Measurements from ENCODE around the gene NPPC.

The NPPC gene

DNA sequence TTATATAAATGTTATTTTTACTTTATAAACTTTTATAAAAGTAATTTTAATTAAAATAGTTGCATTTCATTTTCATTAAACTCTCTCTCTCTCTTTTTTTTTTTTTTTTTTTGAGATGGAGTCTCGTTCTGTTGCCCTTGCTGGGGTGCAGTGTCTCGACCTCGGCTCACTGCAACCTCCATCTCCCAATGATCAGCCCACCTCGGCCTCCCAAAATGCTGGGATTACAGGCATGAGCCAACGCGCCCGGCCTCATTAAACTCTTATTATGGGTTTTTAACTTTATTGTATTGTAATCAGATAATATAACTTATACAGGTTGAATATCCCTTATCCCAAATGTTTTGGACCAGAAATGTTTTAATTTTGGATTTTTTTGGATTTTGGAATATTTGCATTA is 10.9 kb upstream of the NPPC start:
- no peaks in the 10 kb centered on the region for H3K36me3 ChIP-seq (ENCODE audit: control insufficient read depth in 2 of 2, insufficient read depth in 1 of 2, low read length in 2 of 2)
- H3K9me3 ChIP-seq (ENCODE audit: control insufficient read depth, insufficient read depth, low read depth, low read length) = no peaks in the 10 kb centered on the region
- no peaks in the 10 kb centered on the region for H3K4me1 ChIP-seq (ENCODE audit: control insufficient read depth, insufficient read depth, low read length)
- CTCF ChIA-PET = interaction anchor here (0.8 to 1.3 kb wide), 4 partner anchors 10 to 502 kb away, joined by 3 to 5 read pairs (median 4); no protein-coding TSS in a partner anchor
- no peak overlapping the region for H3K4me3 ChIP-seq (ENCODE audit: low read depth, low read length)
- POLR2A ChIA-PET = no interaction called here
- H3K27ac ChIP-seq (ENCODE audit: extremely low read depth, low read depth, low read length) = no peak overlapping the region
- no peak for TF ChIP-seq ZNF114 (tag by site-specific recombination; IDR thresholded peaks at IDR 0.05)
- no peak for TF ChIP-seq PRDM1 (tag by site-specific recombination; IDR thresholded peaks at IDR 0.05)
- no peak for TF ChIP-seq GLIS2 (tag by site-specific recombination; IDR thresholded peaks at IDR 0.05)
- TF ChIP-seq MEIS1 (CRISPR knock-in tag; IDR thresholded peaks at IDR 0.05; ENCODE audit: borderline replicate concordance) = no peak
- TF ChIP-seq ZNF239 (tag by site-specific recombination; IDR thresholded peaks at IDR 0.05) = no peak

DNA sequence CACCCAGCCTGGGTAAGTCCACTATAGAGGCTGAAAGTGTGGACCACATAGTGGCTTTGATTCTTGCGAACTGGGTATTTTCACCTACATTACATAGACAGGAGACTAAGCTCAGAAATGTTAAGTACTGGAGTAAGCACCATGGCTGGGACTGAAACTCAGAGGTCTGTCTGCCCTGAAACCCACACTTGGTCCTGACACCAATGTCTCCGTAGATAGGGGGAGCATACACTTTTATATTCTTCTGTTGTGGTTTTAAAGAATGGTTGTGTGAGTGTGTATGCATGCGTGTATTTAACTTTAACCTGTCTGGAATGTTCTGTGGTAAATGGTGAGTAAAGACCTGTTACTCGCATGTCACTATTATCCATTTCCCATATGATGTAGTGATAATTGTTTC is 10.3 kb upstream of the NPPC start:
- Histone ChIP-seq H3K4me3 (ENCODE audit: low read depth, low read length) (no peak overlapping the region), H3K36me3 (ENCODE audit: control insufficient read depth in 2 of 2, insufficient read depth in 1 of 2, low read length in 2 of 2) (no peaks in the 10 kb centered on the region), H3K27ac (ENCODE audit: extremely low read depth, low read depth, low read length) (no peak overlapping the region), H3K4me1 (ENCODE audit: control insufficient read depth, insufficient read depth, low read length) (no peaks in the 10 kb centered on the region), H3K9me3 (ENCODE audit: control insufficient read depth, insufficient read depth, low read depth, low read length) (no peaks in the 10 kb centered on the region)
- POLR2A ChIA-PET = no interaction called here
- CTCF ChIA-PET = interaction anchor here (0.8 to 1.3 kb wide), 2 partner anchors 10 to 12 kb away, joined by 3 to 5 read pairs; no protein-coding TSS in a partner anchor
- no peak for TF ChIP-seq ZNF670 (tag by site-specific recombination; IDR thresholded peaks at IDR 0.05; ENCODE audit: low read depth)
- no peak for TF ChIP-seq KLF9 (tag by site-specific recombination; IDR thresholded peaks at IDR 0.05; ENCODE audit: low read depth)
- TF ChIP-seq ZNF621 (tag by site-specific recombination; IDR thresholded peaks at IDR 0.05) = no peak
- TF ChIP-seq, protein P1, sequence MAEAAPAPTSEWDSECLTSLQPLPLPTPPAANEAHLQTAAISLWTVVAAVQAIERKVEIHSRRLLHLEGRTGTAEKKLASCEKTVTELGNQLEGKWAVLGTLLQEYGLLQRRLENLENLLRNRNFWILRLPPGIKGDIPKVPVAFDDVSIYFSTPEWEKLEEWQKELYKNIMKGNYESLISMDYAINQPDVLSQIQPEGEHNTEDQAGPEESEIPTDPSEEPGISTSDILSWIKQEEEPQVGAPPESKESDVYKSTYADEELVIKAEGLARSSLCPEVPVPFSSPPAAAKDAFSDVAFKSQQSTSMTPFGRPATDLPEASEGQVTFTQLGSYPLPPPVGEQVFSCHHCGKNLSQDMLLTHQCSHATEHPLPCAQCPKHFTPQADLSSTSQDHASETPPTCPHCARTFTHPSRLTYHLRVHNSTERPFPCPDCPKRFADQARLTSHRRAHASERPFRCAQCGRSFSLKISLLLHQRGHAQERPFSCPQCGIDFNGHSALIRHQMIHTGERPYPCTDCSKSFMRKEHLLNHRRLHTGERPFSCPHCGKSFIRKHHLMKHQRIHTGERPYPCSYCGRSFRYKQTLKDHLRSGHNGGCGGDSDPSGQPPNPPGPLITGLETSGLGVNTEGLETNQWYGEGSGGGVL (tag by site-specific recombination; IDR thresholded peaks at IDR 0.05) = no peak

DNA sequence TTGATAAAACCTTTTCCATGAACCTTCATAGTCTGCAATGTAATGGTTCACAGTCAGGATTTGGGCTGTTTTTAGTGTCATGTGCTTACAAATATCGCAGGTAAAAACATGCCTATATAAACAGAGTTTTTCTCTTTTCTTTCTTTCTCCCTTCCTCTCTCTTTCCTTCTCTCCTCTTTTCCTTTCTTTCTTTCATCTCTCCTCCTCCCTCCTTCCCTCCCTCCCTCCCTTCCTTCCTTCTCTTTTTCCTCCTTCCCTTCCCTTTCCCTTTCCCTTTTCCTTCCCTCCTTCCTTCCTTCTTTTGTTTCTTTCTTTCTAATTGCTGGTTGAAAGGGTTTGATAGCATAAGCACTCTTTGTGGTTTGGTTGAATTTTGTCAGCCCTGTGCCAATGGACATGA is 9.6 kb upstream of the NPPC start:
- ChIA-PET CTCF (interaction anchor here (0.8 to 1.4 kb wide), 5 partner anchors 9 to 389 kb away, joined by 3 to 7 read pairs (median 4); no protein-coding TSS in a partner anchor), POLR2A (interaction anchor here (1.2 kb wide), 1 partner anchor 9 kb away, joined by 4 read pairs; no protein-coding TSS in a partner anchor)
- no peak overlapping the region for H3K4me3 ChIP-seq (ENCODE audit: low read depth, low read length)
- no peaks in the 10 kb centered on the region for H3K4me1 ChIP-seq (ENCODE audit: control insufficient read depth, insufficient read depth, low read length)
- TF ChIP-seq MYNN (tag by site-specific recombination; IDR thresholded peaks at IDR 0.05; ENCODE audit: borderline replicate concordance) = no peak
- no peak for TF ChIP-seq ZNF133 (tag by site-specific recombination; IDR thresholded peaks at IDR 0.05)
- peak; percentile 72 for TF ChIP-seq ZNF366 (tag by site-specific recombination; conservative IDR thresholded peaks at IDR 0.05)
- TF ChIP-seq PRDM1 (tag by site-specific recombination; IDR thresholded peaks at IDR 0.05) = peak; percentile 57; the same call in 1 of the 2 replicates
- no peak for TF ChIP-seq ZNF174 (tag by site-specific recombination; IDR thresholded peaks at IDR 0.05)
- no peaks in the 10 kb centered on the region for H3K9me3 ChIP-seq (ENCODE audit: control insufficient read depth, insufficient read depth, low read depth, low read length)
- H3K27ac ChIP-seq (ENCODE audit: extremely low read depth, low read depth, low read length) = no peak overlapping the region
- no peaks in the 10 kb centered on the region for H3K36me3 ChIP-seq (ENCODE audit: control insufficient read depth in 2 of 2, insufficient read depth in 1 of 2, low read length in 2 of 2)

DNA sequence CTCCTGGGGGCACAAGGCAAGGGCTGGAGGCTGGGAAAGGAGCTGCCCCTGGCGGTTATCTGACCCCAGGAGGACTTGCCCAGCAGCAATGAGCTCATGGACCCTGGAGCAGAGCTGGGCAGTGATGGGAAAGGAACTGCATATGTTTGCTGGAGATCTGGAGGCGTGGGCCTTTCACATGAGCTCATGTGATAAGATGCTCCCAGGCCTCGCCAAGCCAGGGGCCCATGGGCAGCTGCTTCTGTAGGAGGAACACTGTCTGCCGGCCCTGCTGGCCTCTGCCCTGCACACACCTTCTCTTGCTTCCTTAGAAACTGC is 9.0 kb upstream of the NPPC start:
- Histone ChIP-seq H3K9me3 (ENCODE audit: control insufficient read depth, insufficient read depth, low read depth, low read length) (no peaks in the 10 kb centered on the region), H3K4me3 (ENCODE audit: low read depth, low read length) (no peak overlapping the region), H3K36me3 (ENCODE audit: control insufficient read depth in 2 of 2, insufficient read depth in 1 of 2, low read length in 2 of 2) (no peaks in the 10 kb centered on the region), H3K27ac (ENCODE audit: extremely low read depth, low read depth, low read length) (no peak overlapping the region), H3K4me1 (ENCODE audit: control insufficient read depth, insufficient read depth, low read length) (no peaks in the 10 kb centered on the region)
- ChIA-PET CTCF (interaction anchor here (0.6 to 1.4 kb wide), 6 partner anchors 8 to 389 kb away, joined by 3 to 7 read pairs (median 4); no protein-coding TSS in a partner anchor), POLR2A (interaction anchor here (0.6 to 1.2 kb wide), 2 partner anchors 9 to 25 kb away, joined by 4 read pairs; no protein-coding TSS in a partner anchor)
- TF ChIP-seq ZFP41 (tag by site-specific recombination; IDR thresholded peaks at IDR 0.05; ENCODE audit: borderline replicate concordance) = no peak
- TF ChIP-seq, protein P2, sequence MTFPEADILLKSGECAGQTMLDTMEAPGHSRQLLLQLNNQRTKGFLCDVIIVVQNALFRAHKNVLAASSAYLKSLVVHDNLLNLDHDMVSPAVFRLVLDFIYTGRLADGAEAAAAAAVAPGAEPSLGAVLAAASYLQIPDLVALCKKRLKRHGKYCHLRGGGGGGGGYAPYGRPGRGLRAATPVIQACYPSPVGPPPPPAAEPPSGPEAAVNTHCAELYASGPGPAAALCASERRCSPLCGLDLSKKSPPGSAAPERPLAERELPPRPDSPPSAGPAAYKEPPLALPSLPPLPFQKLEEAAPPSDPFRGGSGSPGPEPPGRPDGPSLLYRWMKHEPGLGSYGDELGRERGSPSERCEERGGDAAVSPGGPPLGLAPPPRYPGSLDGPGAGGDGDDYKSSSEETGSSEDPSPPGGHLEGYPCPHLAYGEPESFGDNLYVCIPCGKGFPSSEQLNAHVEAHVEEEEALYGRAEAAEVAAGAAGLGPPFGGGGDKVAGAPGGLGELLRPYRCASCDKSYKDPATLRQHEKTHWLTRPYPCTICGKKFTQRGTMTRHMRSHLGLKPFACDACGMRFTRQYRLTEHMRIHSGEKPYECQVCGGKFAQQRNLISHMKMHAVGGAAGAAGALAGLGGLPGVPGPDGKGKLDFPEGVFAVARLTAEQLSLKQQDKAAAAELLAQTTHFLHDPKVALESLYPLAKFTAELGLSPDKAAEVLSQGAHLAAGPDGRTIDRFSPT (tag by site-specific recombination; IDR thresholded peaks at IDR 0.05) = no peak

Measured in HEK293 (cell line).